ENCODE measurements around the gene CSNK2A2. TPM values are rescaled to one million over a fixed set of nuclear protein-coding genes. Genes with fewer than 3 reads are reported as not detected.
A peak's percentile ranks its signal among the peaks of the same experiment; 100 is the strongest.

CSNK2A2 gene
- total and polyA plus RNA-seq, 2 of the 8 experiments (the other 6 are each of a cell fraction or from before 2014, with no cell fraction given): 37.9 to 128 TPM

GRCh38 chr16:58230259-58230658 lies 32.4 kb upstream of the CSNK2A2 start:
- H2BK15ac ChIP-seq (ENCODE audit: low read length): 0 out of 2 replicates have a peak overlapping the region, but pooled peaks have one; percentile 32
- H2BK120ac ChIP-seq (replicated peaks; ENCODE audit: low read depth, low read length): no peak overlapping the region
- no peaks in the 10 kb centered on the region for H3K9me3 ChIP-seq (ENCODE audit: insufficient read depth in 2 of 2, low read depth in 1 of 2, low read length in 1 of 2)
- H3K4me3 ChIP-seq (ENCODE audit: extremely low read depth in 1 of 4, insufficient read depth in 2 of 4, low read depth in 3 of 4, low read length in 4 of 4): no peak overlapping the region
- H3K4ac ChIP-seq (replicated peaks; ENCODE audit: insufficient read length, low read depth, low read length): no peak overlapping the region
- H2BK5ac ChIP-seq (ENCODE audit: low read depth, low read length): no peak overlapping the region
- no peaks in the 10 kb centered on the region for H4K20me1 ChIP-seq (replicated peaks in 1 of 2; ENCODE audit: control insufficient read depth in 1 of 2, insufficient read depth in 2 of 2, low read length in 2 of 2)
- DNase-seq (ENCODE audit: low read depth in 1 of 2, low spot score in 2 of 2) (no peak), FAIRE-seq (no peak)
- H2BK20ac ChIP-seq (ENCODE audit: low read length): no peak overlapping the region
- ChIA-PET POLR2A (ENCODE audit: partially characterized antibody) (no interaction called here), CTCF (ENCODE audit: partially characterized antibody) (no interaction called here)
- no peaks in the 10 kb centered on the region for H3K36me3 ChIP-seq (ENCODE audit: control insufficient read depth in 2 of 4, insufficient read depth in 4 of 4, low read length in 3 of 4)
- H2AFZ ChIP-seq (ENCODE audit: low read length): peak overlapping the region; percentile 74; the same call in 1 of the 2 replicates
- H3K79me2 ChIP-seq (ENCODE audit: control insufficient read depth in 1 of 2, insufficient read depth in 2 of 2, low read length in 2 of 2): no peaks in the 10 kb centered on the region
- no peak overlapping the region for H3K23ac ChIP-seq (ENCODE audit: insufficient read length)
- no peaks in the 10 kb centered on the region; the same call in 1 of the 2 replicates for H3K79me1 ChIP-seq (ENCODE audit: low read depth, low read length)
- 0 out of 4 replicates have a peak overlapping the region, but pooled peaks have one; percentile 0 to 23 for H3K4me2 ChIP-seq (ENCODE audit: insufficient read depth in 1 of 2, low read depth in 2 of 2, low read length in 2 of 2)
- no peak overlapping the region for H2AK5ac ChIP-seq (ENCODE audit: low read depth, low read length)
- no peak overlapping the region for H3K18ac ChIP-seq (ENCODE audit: extremely low read depth, low read length)
- TF ChIP-seq E2F6 (IDR thresholded peaks at IDR 0.05) (no peak), RFX5 (IDR thresholded peaks at IDR 0.05; ENCODE audit: borderline replicate concordance, low read depth, low read length) (peak; percentile 32; the same call in 1 of the 2 replicates)
- no peak overlapping the region for H3K56ac ChIP-seq (replicated peaks; ENCODE audit: insufficient read length, low read depth, low read length)
- no peaks in the 10 kb centered on the region for H3K23me2 ChIP-seq (ENCODE audit: low read depth, low read length)
- H3K14ac ChIP-seq (ENCODE audit: insufficient read length): no peak overlapping the region
- no peak overlapping the region for H3K27ac ChIP-seq (ENCODE audit: low read depth, low read length)
- H2BK12ac ChIP-seq (ENCODE audit: low read depth, low read length): no peak overlapping the region
- H3K4me1 ChIP-seq (replicated peaks in 1 of 4; ENCODE audit: control insufficient read depth in 3 of 4, insufficient read depth in 4 of 4, low read length in 3 of 4): peaks cover 0 to 4% (median 3%) of the 10 kb centered on the region in 4 experiments; a peak in 1 of 7 replicates
- H4K5ac ChIP-seq (ENCODE audit: insufficient read length, low read depth, low read length): no peak overlapping the region
- 82% methylated on average over 3 of the region's 8 CpGs; no CpG with 5 or more reads in 1 of the 2 experiments for WGBS, 2 experiments (ENCODE audit: extremely low coverage in 1 of 2, insufficient coverage in 1 of 2, insufficient read length in 1 of 2, insufficient replicate concordance in 2 of 2, low coverage in 1 of 2, low lambda C conversion rate in 2 of 2, missing lambda C conversion rate in 1 of 2)
- H3K9ac ChIP-seq (replicated peaks in 1 of 4; ENCODE audit: extremely low read depth in 1 of 4, low read depth in 3 of 4, low read length in 3 of 4): no peak overlapping the region
- no peak overlapping the region for H4K91ac ChIP-seq (replicated peaks; ENCODE audit: insufficient read length, low read length)
- no peak overlapping the region for H4K8ac ChIP-seq (ENCODE audit: extremely low read depth, insufficient read depth, low read length)
- no peaks in the 10 kb centered on the region for H3K27me3 ChIP-seq (replicated peaks in 1 of 4; ENCODE audit: control insufficient read depth in 3 of 4, extremely low read depth in 1 of 4, insufficient read depth in 3 of 4, low read length in 3 of 4)

Measured in H1 (cell line).